Measurements from ENCODE around the gene ACVR1B. TPM values are rescaled to one million over a fixed set of nuclear protein-coding genes. Genes with fewer than 3 reads are reported as not detected.

Gene ACVR1B
- total and polyA plus RNA-seq, 2 donors (not counting 1 experiment from before 2014, with no cell fraction given) = 3.4 to 10.6 TPM

GRCh38 chr12:52007982-52008510 lies 56.5 kb downstream of the ACVR1B start:
- H3K9ac ChIP-seq (ENCODE audit: low read length) = peak overlapping the region; percentile 90

More at GRCh38 chr12:52007982-52008510, 56.5 kb downstream of the ACVR1B start:
- peak overlapping the region; percentile 97 for H3K4me3 Mint-ChIP-seq
- no peaks in the 10 kb centered on the region for H3K9me3 Mint-ChIP-seq (ENCODE audit: insufficient read depth)
- Histone ChIP-seq H3K27ac (ENCODE audit: low read length in 2 of 2) (peak overlapping the region; percentile 91 to 92), H3K4me3 (ENCODE audit: control extremely low read depth in 1 of 5, extremely low read depth in 1 of 5, insufficient read depth in 1 of 5, low read depth in 2 of 5, low read length in 4 of 5) (peak overlapping the region in 4 of 5 experiments; percentile 87 to 97 (median 94)), H3K4me1 (ENCODE audit: control insufficient read depth in 2 of 2, insufficient read depth in 2 of 2, low read length in 2 of 2) (peaks cover 26 to 35% of the 10 kb centered on the region in 2 donors), H4K20me1 (ENCODE audit: control insufficient read depth, insufficient read depth, low read length, poor library complexity, severe bottlenecking) (peaks cover 41% of the 10 kb centered on the region), H3K36me3 (replicated peaks in 1 of 2; ENCODE audit: control extremely low read depth in 1 of 2, control insufficient read depth in 1 of 2, extremely low read depth in 1 of 2, insufficient read depth in 2 of 2, low read length in 1 of 2) (peaks cover 0 to 19% of the 10 kb centered on the region in 2 experiments), H2AFZ (ENCODE audit: insufficient read depth, low read depth, low read length, poor library complexity, severe bottlenecking) (no peak overlapping the region), H3K4me2 (replicated peaks; ENCODE audit: low read depth, low read length, poor library complexity, severe bottlenecking) (peak overlapping the region; percentile 94), H3K9me3 (ENCODE audit: control extremely low read depth in 1 of 3, control insufficient read depth in 2 of 3, insufficient read depth in 1 of 3, low read length in 2 of 3) (no peaks in the 10 kb centered on the region), H3K79me2 (ENCODE audit: control insufficient read depth, insufficient read depth, low read length) (peaks cover 5% of the 10 kb centered on the region), H3K27me3 (replicated peaks in 1 of 4; ENCODE audit: control extremely low read depth in 1 of 4, control insufficient read depth in 3 of 4, insufficient read depth in 4 of 4, low read length in 3 of 4) (no peaks in the 10 kb centered on the region)
- no peaks in the 10 kb centered on the region for H3K27me3 Mint-ChIP-seq
- 100% methylated on average over 1 of the region's 5 CpGs for WGBS (ENCODE audit: insufficient coverage)
- peaks cover 42% of the 10 kb centered on the region for H3K4me1 Mint-ChIP-seq
- ChIA-PET CTCF (interaction anchor here (1.6 to 11.7 kb wide), 3 partner anchors 14 to 74 kb away, joined by 5 to 590 read pairs (median 36); no protein-coding TSS in a partner anchor), POLR2A (interaction anchor here (0.6 to 3.0 kb wide), 5 partner anchors 10 to 64 kb away, joined by 3 to 13 read pairs (median 7); no protein-coding TSS in a partner anchor)
- H3K27ac Mint-ChIP-seq = peak overlapping the region; percentile 97
- DNase-seq = no peak
- no peak for ATAC-seq (ENCODE audit: low read depth)
- intact Hi-C loops (cut with micrococcal nuclease) = no loop called here
- TF ChIP-seq EZH2 (IDR thresholded peaks at IDR 0.05; ENCODE audit: borderline replicate concordance, insufficient read depth, low read depth, low read length, poor library complexity, severe bottlenecking) (no peak), CTCF (IDR thresholded peaks at IDR 0.05) (no peak)

Data from B cell (primary cell).